B cell (primary cell): ENCODE measurements around the gene COL5A1. TPM values are rescaled to one million over a fixed set of nuclear protein-coding genes. Genes with fewer than 3 reads are reported as not detected.

Experiments used
- ATAC-seq: fragments of 200-7000 bp; cut with Tn5 transposase; one replicate; pipeline ENCODE4 v1.10.0; 2021; ENCODE audit warnings: low read depth, mild to moderate bottlenecking, moderate number of reproducible peaks, moderate library complexity
- CTCF ChIA-PET: fragments of 350-600 bp; sonication (Branson Sonifier 250); formaldehyde crosslinking; loops from one replicate; lab custom pipeline; 2021; ENCODE audit warnings: antibody characterized with exemption, inconsistent platforms; lab: Charles Lee
- POLR2A ChIA-PET: fragments of 350-600 bp; sonication (Branson Sonifier 250); formaldehyde crosslinking; loops from one replicate; lab custom pipeline; 2021; ENCODE audit warnings: antibody characterized with exemption; lab: Charles Lee
- DNase-seq: peaks from one replicate; pipeline ENCODE4 v3.0.0; 2013
- H2AFZ ChIP-seq: 2 replicates; pipeline ENCODE4 v1.6.1; 2012; ENCODE audit warnings: mild to moderate bottlenecking, low read depth, low read length; ENCODE audit not compliant: insufficient read depth, poor library complexity, severe bottlenecking
- H3K27ac ChIP-seq, 2 donors: 1 replicate in 1 of 2; 2 replicates in 1 of 2; pipeline ENCODE4 v1.5.1; 2012 to 2013; ENCODE audit warnings: low read length in 2 of 2, mild to moderate bottlenecking in 2 of 2, moderate library complexity in 1 of 2
- H3K27me3 ChIP-seq, 4 experiments: fragments of 200-600 bp in 1 of 4; sonication (generic) in 1 of 4; replicated peaks in 1 of 4; 1 replicate in 2 of 4; 2 replicates in 2 of 4; pipeline versions ENCODE4 v1.6.1 to v1.7.0; 2013 to 2016; ENCODE audit warnings: low read length in 3 of 4, mild to moderate bottlenecking in 2 of 4, mixed read lengths in 1 of 4, moderate library complexity in 1 of 4; ENCODE audit not compliant: insufficient read depth in 4 of 4, control insufficient read depth in 3 of 4; ENCODE audit errors: control extremely low read depth in 1 of 4
- H3K36me3 ChIP-seq, 2 experiments: replicated peaks in 1 of 2; 1 replicate in 1 of 2; 2 replicates in 1 of 2; pipeline versions ENCODE4 v1.6.1 to v1.7.1; 2013; ENCODE audit warnings: low read length in 1 of 2; ENCODE audit not compliant: insufficient read depth in 2 of 2, control insufficient read depth in 1 of 2; ENCODE audit errors: control extremely low read depth in 1 of 2, extremely low read depth in 1 of 2
- H3K4me1 ChIP-seq, 2 donors: fragments of 200-600 bp in 1 of 2; sonication (generic) in 1 of 2; 1 replicate in 1 of 2; 2 replicates in 1 of 2; pipeline versions ENCODE4 v1.5.1 to v1.6.1; 2013 to 2017; ENCODE audit warnings: low read length in 2 of 2; ENCODE audit not compliant: control insufficient read depth in 2 of 2, insufficient read depth in 2 of 2
- H3K4me2 ChIP-seq: replicated peaks from 2 replicates; pipeline ENCODE3; 2012; ENCODE audit warnings: mild to moderate bottlenecking, low read depth, low read length; ENCODE audit not compliant: poor library complexity, severe bottlenecking
- H3K4me3 ChIP-seq, 5 experiments: fragments of 200-600 bp in 1 of 5; sonication (generic) in 1 of 5; 1 replicate in 3 of 5; 2 replicates in 2 of 5; pipeline versions ENCODE4 v1.5.1 to v1.7.0; 2011 to 2016; ENCODE audit warnings: low read length in 4 of 5, mild to moderate bottlenecking in 4 of 5, low read depth in 2 of 5, control low read depth in 1 of 5, moderate library complexity in 1 of 5; ENCODE audit not compliant: insufficient read depth in 1 of 5; ENCODE audit errors: control extremely low read depth in 1 of 5, extremely low read depth in 1 of 5
- H3K79me2 ChIP-seq: fragments of 200-600 bp; sonication (generic); one replicate; pipeline ENCODE4 v1.6.0; 2016; ENCODE audit warnings: low read length; ENCODE audit not compliant: control insufficient read depth, insufficient read depth
- H3K9ac ChIP-seq: fragments of 200-600 bp; sonication (generic); 2 replicates; pipeline ENCODE4 v1.6.1; 2017; ENCODE audit warnings: mild to moderate bottlenecking, low read length, moderate library complexity
- H3K9me3 ChIP-seq, 3 donors: one replicate each; pipeline versions ENCODE4 v1.6.1 to v1.7.1; 2013; ENCODE audit warnings: low read length in 2 of 3; ENCODE audit not compliant: control insufficient read depth in 2 of 3, insufficient read depth in 1 of 3; ENCODE audit errors: control extremely low read depth in 1 of 3
- H4K20me1 ChIP-seq: 2 replicates; pipeline ENCODE4 v1.6.0; 2012; ENCODE audit warnings: mild to moderate bottlenecking, low read length; ENCODE audit not compliant: insufficient read depth, control insufficient read depth, poor library complexity, severe bottlenecking
- H3K27ac Mint-ChIP-seq: one replicate; pipeline ENCODE4 v1.8.0; 2021; ENCODE audit warnings: mixed read lengths
- H3K27me3 Mint-ChIP-seq: one replicate; pipeline ENCODE4 v1.8.0; 2021; ENCODE audit warnings: mixed read lengths
- H3K4me1 Mint-ChIP-seq: one replicate; pipeline ENCODE4 v1.8.0; 2021; ENCODE audit warnings: mixed read lengths
- H3K4me3 Mint-ChIP-seq: one replicate; pipeline ENCODE4 v1.8.0; 2021; ENCODE audit warnings: mixed read lengths
- H3K9me3 Mint-ChIP-seq: one replicate; pipeline ENCODE4 v1.8.0; 2022; ENCODE audit warnings: mixed read lengths; ENCODE audit not compliant: insufficient read depth
- CTCF ChIP-seq: fragments of 200-600 bp; IDR thresholded peaks from one replicate; pipeline ENCODE4 v1.8.0; 2022; ENCODE audit warnings: antibody characterized with exemption, mild to moderate bottlenecking
- EZH2 ChIP-seq: IDR thresholded peaks from 2 replicates; pipeline ENCODE4 v1.6.1; 2012; ENCODE audit warnings: borderline replicate concordance, low read depth, mild to moderate bottlenecking, moderate library complexity, low read length; ENCODE audit not compliant: insufficient read depth, poor library complexity, severe bottlenecking
- WGBS: methylation state at CpG from one replicate; pipeline ENCODE4 v1.1.5; 2013; ENCODE audit warnings: missing lambda C conversion rate; ENCODE audit not compliant: insufficient coverage; 5-methylcytosine and 5-hydroxymethylcytosine counted together
- intact Hi-C: fragments of 100-400 bp; cut with micrococcal nuclease; formaldehyde crosslinking; loops from one replicate; pipeline ENCODE4 v1.10.0; 2022
- polyA plus RNA-seq: library from polyadenylated mRNA; depleted of rRNA; stranded (reverse); fragments of >200 nt; gene quantifications from 2 replicates; pipeline ENCODE4 v1.2.3, GENCODE V29; 2012
- total RNA-seq, 2 donors: library from RNA; stranded (reverse); fragments of 120-200 nt in 1 of 2; gene quantifications; 1 replicate in 1 of 2; 2 replicates in 1 of 2; pipeline versions ENCODE4 v1.2.3 to v1.2.4, GENCODE V29; 2013 to 2022

Gene COL5A1
- total and polyA plus RNA-seq, 2 donors (not counting 1 experiment from before 2014, with no cell fraction given): 0.06 TPM; not detected in 1

GRCh38 chr9:134870301-134870694 is 228.7 kb downstream of the COL5A1 start:
- H3K4me2 ChIP-seq: no peak overlapping the region
- H3K79me2 ChIP-seq: no peaks in the 10 kb centered on the region
- Mint-ChIP-seq H3K9me3 (peaks cover 3% of the 10 kb centered on the region), H3K27me3 (peaks cover 14% of the 10 kb centered on the region), H3K4me1 (peaks cover 22% of the 10 kb centered on the region), H3K4me3 (no peak overlapping the region), H3K27ac (no peak overlapping the region)
- no peak overlapping the region for H3K9ac ChIP-seq
- ATAC-seq: no peak
- H3K27ac ChIP-seq: no peak overlapping the region
- no peaks in the 10 kb centered on the region for H4K20me1 ChIP-seq
- H3K4me3 ChIP-seq: no peak overlapping the region
- POLR2A ChIA-PET: no interaction called here
- DNase-seq: no peak
- WGBS: 81% methylated on average over 11 of the region's 11 CpGs
- peaks cover 7 to 28% of the 10 kb centered on the region in 2 donors for H3K4me1 ChIP-seq
- no peak overlapping the region for H2AFZ ChIP-seq
- intact Hi-C loops: no loop called here
- CTCF ChIA-PET: no interaction called here
- H3K27me3 ChIP-seq: no peaks in the 10 kb centered on the region
- no peak for TF ChIP-seq EZH2
- no peak for TF ChIP-seq CTCF
- H3K9me3 ChIP-seq: peaks cover 2 to 45% (median 14%) of the 10 kb centered on the region in 3 donors
- no peaks in the 10 kb centered on the region for H3K36me3 ChIP-seq

- Histone ChIP-seq H4K20me1 (no peaks in the 10 kb centered on the region), H3K27me3 (no peaks in the 10 kb centered on the region), H2AFZ (no peak overlapping the region), H3K4me2 (no peak overlapping the region), H3K79me2 (no peaks in the 10 kb centered on the region), H3K9ac (no peak overlapping the region), H3K9me3 (peaks cover 2 to 45% (median 14%) of the 10 kb centered on the region in 3 donors), H3K4me1 (peaks cover 7 to 32% of the 10 kb centered on the region in 2 donors), H3K36me3 (no peaks in the 10 kb centered on the region), H3K4me3 (no peak overlapping the region), H3K27ac (no peak overlapping the region)
- Mint-ChIP-seq H3K9me3 (peaks cover 3% of the 10 kb centered on the region), H3K27ac (no peak overlapping the region), H3K4me3 (no peak overlapping the region), H3K27me3 (peaks cover 14% of the 10 kb centered on the region), H3K4me1 (peaks cover 22% of the 10 kb centered on the region)
- POLR2A ChIA-PET: no interaction called here
- DNase-seq (no peak), ATAC-seq (no peak)
- TF ChIP-seq CTCF: no peak
- no peak for TF ChIP-seq EZH2
- 92% methylated on average over 13 of the region's 30 CpGs for WGBS
- CTCF ChIA-PET: no interaction called here
- intact Hi-C loops: no loop called here
These were observed 229.4 kb downstream of the COL5A1 start for GRCh38 chr9:134870746-134871662.
